ENCODE results near the gene FAM219A. TPM values are rescaled to one million over a fixed set of nuclear protein-coding genes. Genes with fewer than 3 reads are reported as not detected.

FAM219A gene
- total RNA-seq, 1 experiment from 2014 or later = 14.7 TPM

GRCh38 chr9:34492051-34492450 lies 33.7 kb upstream of the FAM219A start:
- H3K27me3 Mint-ChIP-seq (ENCODE audit: insufficient read depth, unreplicated experiment) = no peaks in the 10 kb centered on the region
- TF ChIP-seq, protein P1, sequence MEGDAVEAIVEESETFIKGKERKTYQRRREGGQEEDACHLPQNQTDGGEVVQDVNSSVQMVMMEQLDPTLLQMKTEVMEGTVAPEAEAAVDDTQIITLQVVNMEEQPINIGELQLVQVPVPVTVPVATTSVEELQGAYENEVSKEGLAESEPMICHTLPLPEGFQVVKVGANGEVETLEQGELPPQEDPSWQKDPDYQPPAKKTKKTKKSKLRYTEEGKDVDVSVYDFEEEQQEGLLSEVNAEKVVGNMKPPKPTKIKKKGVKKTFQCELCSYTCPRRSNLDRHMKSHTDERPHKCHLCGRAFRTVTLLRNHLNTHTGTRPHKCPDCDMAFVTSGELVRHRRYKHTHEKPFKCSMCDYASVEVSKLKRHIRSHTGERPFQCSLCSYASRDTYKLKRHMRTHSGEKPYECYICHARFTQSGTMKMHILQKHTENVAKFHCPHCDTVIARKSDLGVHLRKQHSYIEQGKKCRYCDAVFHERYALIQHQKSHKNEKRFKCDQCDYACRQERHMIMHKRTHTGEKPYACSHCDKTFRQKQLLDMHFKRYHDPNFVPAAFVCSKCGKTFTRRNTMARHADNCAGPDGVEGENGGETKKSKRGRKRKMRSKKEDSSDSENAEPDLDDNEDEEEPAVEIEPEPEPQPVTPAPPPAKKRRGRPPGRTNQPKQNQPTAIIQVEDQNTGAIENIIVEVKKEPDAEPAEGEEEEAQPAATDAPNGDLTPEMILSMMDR (IDR thresholded peaks at IDR 0.05; ENCODE audit: insufficient read depth in 1 of 2, low read depth in 1 of 2, low read length in 1 of 2, severe bottlenecking in 1 of 2, unreplicated experiment in 1 of 2) = no peak
- no peaks in the 10 kb centered on the region for H3K4me1 Mint-ChIP-seq (ENCODE audit: low read depth, unreplicated experiment)
- POLR2A ChIA-PET = no interaction called here
- CTCF ChIA-PET = no interaction called here
- no peaks in the 10 kb centered on the region for H3K9me3 Mint-ChIP-seq (ENCODE audit: unreplicated experiment)
- no peak overlapping the region for H3K4me3 Mint-ChIP-seq (ENCODE audit: unreplicated experiment)
- intact Hi-C loops (cut with micrococcal nuclease; ENCODE audit: unreplicated experiment) = no loop called here
- Histone ChIP-seq H3K27me3 (replicated peaks; ENCODE audit: control insufficient read depth, insufficient read depth, low read length) (no peaks in the 10 kb centered on the region), H3K4me1 (no peaks in the 10 kb centered on the region), H3K36me3 (ENCODE audit: control insufficient read depth, insufficient read depth, low read length) (no peaks in the 10 kb centered on the region), H3K4me3 (ENCODE audit: low read depth, low read length) (no peak overlapping the region), H3K9me3 (no peaks in the 10 kb centered on the region)
- no peaks in the 10 kb centered on the region for H3K36me3 Mint-ChIP-seq (ENCODE audit: insufficient read depth, unreplicated experiment)
- H3K27ac Mint-ChIP-seq (ENCODE audit: unreplicated experiment) = no peak overlapping the region
- no TSS peak for BruUV-seq (replicated peaks)
- DNase-seq = no peak

DNA sequence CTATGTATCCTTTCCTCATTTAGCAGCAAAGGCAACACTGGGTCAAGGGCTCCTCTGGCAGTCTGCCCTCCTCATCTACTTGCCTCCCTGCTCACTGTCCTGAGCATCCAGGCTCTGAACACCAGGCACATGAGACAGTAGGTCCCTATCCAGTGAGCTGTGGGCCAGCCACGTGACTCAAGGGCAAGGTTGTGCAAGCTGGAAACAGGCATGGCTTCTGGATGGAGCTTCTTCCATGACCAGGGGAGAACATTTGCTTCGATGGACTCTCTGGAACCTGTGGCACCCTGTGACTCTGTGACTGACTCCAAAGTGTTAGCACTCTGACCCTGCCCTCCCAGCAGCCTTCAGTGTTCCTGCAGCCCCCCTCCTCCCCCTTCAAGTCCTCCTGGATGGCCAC lies 33.2 kb upstream of the FAM219A start:
- H3K27me3 ChIP-seq (replicated peaks; ENCODE audit: control insufficient read depth, insufficient read depth, low read length) = no peaks in the 10 kb centered on the region
- H3K36me3 ChIP-seq (ENCODE audit: control insufficient read depth, insufficient read depth, low read length) = no peaks in the 10 kb centered on the region
- ChIA-PET POLR2A (no interaction called here), CTCF (no interaction called here)
- Mint-ChIP-seq H3K27ac (ENCODE audit: unreplicated experiment) (no peak overlapping the region), H3K4me3 (ENCODE audit: unreplicated experiment) (no peak overlapping the region), H3K36me3 (ENCODE audit: insufficient read depth, unreplicated experiment) (no peaks in the 10 kb centered on the region), H3K4me1 (ENCODE audit: low read depth, unreplicated experiment) (no peaks in the 10 kb centered on the region), H3K27me3 (ENCODE audit: insufficient read depth, unreplicated experiment) (no peaks in the 10 kb centered on the region), H3K9me3 (ENCODE audit: unreplicated experiment) (no peaks in the 10 kb centered on the region)
- H3K4me1 ChIP-seq = no peaks in the 10 kb centered on the region
- BruUV-seq (replicated peaks) = no TSS peak
- intact Hi-C loops (cut with micrococcal nuclease; ENCODE audit: unreplicated experiment) = no loop called here
- no peaks in the 10 kb centered on the region for H3K9me3 ChIP-seq
- TF ChIP-seq, protein P1 (IDR thresholded peaks at IDR 0.05; ENCODE audit: insufficient read depth in 1 of 2, low read depth in 1 of 2, low read length in 1 of 2, severe bottlenecking in 1 of 2, unreplicated experiment in 1 of 2) = no peak
- DNase-seq = no peak
- H3K4me3 ChIP-seq (ENCODE audit: low read depth, low read length) = no peak overlapping the region

DNA sequence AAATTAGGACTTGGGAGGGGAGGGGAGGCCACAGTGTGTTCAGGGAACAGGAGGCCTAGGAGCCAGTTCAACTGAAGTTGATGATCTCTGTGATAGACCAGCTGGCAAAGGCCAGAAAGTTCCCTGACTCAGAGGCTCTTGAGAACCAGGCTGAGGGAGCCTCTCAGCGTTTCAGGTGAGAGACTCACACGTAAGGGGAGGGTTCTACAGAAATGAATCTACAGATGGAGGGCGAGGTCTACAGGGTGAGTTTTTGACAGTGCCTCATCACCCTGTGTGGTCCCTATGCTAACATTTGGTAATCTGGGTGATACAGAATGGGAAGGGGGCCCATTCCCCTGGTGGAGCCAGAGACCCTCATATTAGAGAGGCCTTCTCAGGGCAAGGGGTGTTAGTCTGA lies 32.4 kb upstream of the FAM219A start:
- H3K4me1 Mint-ChIP-seq (ENCODE audit: low read depth, unreplicated experiment) = no peaks in the 10 kb centered on the region
- no peaks in the 10 kb centered on the region for H3K9me3 Mint-ChIP-seq (ENCODE audit: unreplicated experiment)
- no peak overlapping the region for H3K4me3 Mint-ChIP-seq (ENCODE audit: unreplicated experiment)
- CTCF ChIA-PET = no interaction called here
- H3K27me3 Mint-ChIP-seq (ENCODE audit: insufficient read depth, unreplicated experiment) = no peaks in the 10 kb centered on the region
- no peaks in the 10 kb centered on the region for H3K27me3 ChIP-seq (replicated peaks; ENCODE audit: control insufficient read depth, insufficient read depth, low read length)
- no peak overlapping the region for H3K27ac Mint-ChIP-seq (ENCODE audit: unreplicated experiment)
- H3K36me3 Mint-ChIP-seq (ENCODE audit: insufficient read depth, unreplicated experiment) = no peaks in the 10 kb centered on the region
- no peaks in the 10 kb centered on the region; the same call in 1 of the 2 replicates for H3K4me1 ChIP-seq
- no TSS peak for BruUV-seq (replicated peaks)
- TF ChIP-seq, protein P1 (IDR thresholded peaks at IDR 0.05; ENCODE audit: insufficient read depth in 1 of 2, low read depth in 1 of 2, low read length in 1 of 2, severe bottlenecking in 1 of 2, unreplicated experiment in 1 of 2) = no peak
- intact Hi-C loops (cut with micrococcal nuclease; ENCODE audit: unreplicated experiment) = no loop called here
- POLR2A ChIA-PET = no interaction called here
- H3K36me3 ChIP-seq (ENCODE audit: control insufficient read depth, insufficient read depth, low read length) = no peaks in the 10 kb centered on the region
- H3K9me3 ChIP-seq = no peaks in the 10 kb centered on the region
- DNase-seq = no peak
- no peak overlapping the region for H3K4me3 ChIP-seq (ENCODE audit: low read depth, low read length)

Data from Caco-2 (cell line).